HG02884 (cell line): Measurements from ENCODE around the gene CRMP1.
"Not testable (repeated sequence)": the region's sequence is repeated elsewhere in the genome, so short reads cannot be mapped to it uniquely, and the experiment has no call there.

ENCODE experiments used
- ATAC-seq: cut with Tn5 transposase; IDR thresholded peaks from one replicate; pipeline ENCODE4 v1.9.1; 2021; ENCODE audit warnings: mild to moderate bottlenecking, moderate library complexity; ENCODE audit not compliant: unreplicated experiment

Gene CRMP1

DNA sequence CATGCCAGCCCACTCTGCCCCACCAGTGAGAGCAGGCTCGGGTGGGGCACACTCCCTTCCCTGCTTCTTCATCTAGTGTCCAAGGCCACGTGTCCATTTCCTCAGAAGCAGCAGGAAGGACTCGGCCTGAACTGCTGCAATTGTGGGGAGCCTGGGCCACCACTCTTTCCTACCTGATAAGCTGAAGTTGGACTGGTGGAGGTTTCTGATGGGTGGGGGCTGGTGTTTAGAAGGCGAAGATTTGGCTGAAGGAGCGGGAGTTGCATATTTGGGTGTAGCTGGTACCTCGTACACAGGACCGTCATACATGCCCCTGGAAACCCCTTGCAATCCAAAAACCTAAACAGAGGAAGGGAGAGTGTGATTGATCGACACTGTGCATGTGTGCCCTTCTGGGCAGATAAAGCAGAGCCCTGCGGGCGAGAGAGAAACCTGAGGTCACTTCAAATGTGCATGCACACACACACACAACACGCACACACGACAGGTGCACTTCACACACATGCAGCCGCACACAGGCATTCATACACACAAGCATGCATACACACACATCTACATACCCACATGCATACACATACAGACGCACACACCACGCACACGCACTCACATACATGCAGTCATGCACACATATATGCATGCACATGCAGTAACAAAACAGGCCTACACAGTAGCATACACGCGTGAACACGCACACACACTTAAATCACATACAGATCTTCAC lies 67.4 kb downstream of the CRMP1 start:
- no peak for ATAC-seq

DNA sequence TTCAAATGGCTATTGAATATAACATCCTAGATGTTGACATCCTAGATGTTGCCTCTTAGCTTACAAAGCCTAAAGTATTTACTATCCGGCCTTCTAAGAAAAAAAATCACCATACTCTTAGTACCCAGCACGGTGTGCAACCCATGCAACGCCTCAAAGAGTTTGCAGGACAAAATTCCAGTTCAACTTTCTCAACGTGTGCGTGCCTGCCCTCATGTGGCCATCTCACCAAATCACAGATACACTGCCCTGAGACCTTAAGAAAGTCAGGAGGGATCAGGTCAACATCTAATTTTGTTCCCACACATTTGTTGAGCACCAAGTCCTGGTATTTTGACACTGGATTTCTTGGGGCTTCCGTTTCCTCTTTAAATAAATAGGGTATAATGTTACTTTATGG lies 68.3 kb downstream of the CRMP1 start:
- no peak for ATAC-seq

DNA sequence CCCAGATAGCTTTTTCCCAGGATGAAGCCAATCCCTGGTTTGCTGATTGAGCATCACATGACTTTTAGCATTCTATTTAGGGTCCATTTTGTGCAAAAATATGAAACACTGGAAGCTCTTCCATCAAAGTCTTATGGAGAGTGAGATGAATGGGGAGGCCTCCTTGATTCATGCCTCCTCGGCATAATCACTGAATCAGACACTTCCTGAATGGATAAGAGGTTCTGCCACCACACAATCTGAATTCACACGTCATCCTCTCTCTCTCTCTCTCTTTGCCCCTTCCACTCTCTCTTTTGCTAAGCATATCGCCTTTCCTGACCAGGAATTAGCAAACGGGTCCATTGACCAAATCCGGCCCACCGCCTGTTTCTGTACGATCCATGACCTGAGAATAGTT lies 68.7 kb downstream of the CRMP1 start:
- no peak for ATAC-seq

DNA sequence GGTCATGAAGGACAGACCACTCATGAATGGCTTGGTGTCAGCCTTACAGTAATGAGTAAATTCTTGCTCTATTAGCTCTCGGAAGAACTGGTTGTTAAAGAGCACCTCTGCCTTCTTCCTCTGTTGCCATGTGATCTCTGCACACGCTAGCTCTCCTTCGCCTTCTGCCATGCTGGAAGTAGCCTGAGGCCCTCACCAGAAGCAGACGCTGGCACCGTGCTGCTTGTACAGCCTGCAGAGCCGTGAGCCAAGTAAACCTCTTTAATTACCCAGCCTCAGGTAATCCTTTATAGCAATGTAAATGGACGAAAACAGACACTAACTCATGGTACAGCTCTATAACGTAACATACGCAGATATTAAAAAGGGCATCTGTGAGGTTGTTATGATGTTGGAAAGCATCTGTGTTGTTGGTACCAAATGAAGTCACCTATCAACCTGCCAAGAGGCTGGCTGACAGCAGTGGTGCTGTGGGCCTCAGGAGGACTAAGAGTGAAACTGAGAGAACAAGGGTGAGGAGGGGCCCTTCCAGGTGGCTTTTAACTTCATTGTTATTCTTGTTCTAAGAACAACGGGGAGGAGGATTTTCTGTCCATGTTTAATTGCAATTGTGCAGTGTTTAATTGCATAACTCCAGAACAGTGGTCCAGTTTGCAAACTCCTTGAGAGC lies 69.2 kb downstream of the CRMP1 start:
- ATAC-seq = no peak

DNA sequence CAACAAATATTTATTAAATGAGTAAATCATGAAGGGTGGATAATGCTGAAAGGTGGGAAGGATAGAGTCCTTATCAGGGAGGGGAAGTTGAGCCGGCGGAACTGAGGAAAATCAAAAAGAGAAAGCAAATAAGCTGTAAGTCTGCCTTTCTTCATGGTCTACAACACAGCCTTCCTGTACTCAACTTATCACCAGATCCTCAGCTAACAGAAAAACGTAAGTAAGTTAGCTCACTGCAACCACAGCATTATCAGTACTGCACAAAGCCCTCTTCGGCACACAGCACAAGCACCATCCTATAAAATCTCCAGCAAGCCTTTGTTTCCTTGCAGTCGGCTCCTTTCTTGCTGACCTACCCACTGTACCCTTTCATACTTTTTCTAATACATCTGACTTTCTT lies 70.3 kb downstream of the CRMP1 start:
- no peak for ATAC-seq

DNA sequence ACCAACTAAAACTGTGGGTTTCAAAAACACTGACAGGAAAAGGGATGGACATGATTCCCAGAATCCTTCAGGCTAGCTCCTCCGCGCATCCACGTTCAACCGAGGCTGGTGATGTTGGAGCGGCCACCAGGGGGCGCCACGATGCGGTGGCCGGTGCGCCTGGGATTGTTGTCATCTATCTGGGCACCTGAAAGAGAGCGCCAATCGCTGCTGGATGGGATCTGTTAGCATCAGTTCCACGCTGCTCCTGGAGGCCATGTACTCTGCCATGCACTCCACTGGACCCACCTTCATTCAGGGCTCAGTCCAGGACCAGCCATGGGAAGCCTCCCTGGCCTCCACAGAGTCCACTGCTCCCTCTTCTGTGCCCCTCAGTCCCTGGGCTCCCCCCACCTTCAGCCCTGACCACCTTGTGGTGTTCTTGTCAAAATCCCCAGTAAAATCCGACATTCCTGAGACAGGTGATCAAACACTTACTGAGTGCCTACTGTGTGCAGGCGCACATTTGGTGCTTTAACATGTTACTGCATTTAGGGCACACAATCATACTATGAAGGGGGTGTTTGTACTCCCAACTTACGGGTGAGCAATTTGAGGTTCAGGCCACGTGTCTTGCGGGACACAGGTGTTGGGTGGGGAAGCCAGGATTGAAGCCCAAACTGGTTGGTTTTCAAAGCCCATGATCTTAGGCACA lies 71.1 kb downstream of the CRMP1 start:
- ATAC-seq = no peak

DNA sequence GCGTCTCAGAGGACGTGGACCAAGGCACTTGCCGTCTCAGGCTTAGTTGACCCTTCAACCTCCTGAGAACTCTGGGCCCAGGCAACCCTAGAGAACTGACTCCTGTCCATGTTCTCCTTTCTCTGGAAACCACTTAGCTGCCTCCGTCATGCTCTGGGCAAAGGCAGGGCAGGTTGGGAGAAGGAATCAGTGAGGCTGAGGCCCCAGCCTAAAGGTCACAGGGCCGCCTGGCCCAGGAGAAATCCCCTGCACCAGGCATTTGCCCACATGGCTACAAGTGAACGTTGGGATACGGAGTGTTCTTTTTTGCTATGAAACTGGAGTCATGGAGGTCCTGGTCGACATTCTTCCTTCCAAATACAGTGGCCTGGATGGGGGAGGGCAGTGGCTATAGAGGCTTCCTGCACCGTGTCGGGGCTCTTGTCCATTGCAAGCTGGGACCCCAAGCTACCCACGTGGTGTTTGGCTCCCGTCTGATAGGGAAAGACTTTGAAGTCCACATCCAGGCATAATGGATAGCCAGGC lies 76.0 kb downstream of the CRMP1 start:
- no peak for ATAC-seq

DNA sequence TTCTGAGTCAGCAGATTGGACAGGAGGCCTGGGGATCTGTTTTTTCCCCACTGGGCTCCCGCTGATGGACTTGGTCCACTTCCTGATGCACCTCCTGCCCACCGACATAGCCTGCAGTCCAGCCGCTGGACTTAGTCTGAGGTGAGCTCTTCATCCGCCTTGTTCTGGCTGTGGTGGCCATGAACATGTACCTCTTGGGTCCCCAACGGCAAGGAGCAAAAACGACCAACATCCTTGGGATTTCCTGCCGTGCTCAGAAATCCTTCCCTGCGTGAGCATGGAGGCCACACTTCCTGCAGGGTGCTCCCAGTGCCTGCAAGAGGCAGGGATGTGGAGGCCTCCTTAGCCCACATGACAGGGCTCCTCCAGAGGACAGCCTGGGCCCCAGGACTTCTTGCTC lies 76.8 kb downstream of the CRMP1 start:
- ATAC-seq = no peak

DNA sequence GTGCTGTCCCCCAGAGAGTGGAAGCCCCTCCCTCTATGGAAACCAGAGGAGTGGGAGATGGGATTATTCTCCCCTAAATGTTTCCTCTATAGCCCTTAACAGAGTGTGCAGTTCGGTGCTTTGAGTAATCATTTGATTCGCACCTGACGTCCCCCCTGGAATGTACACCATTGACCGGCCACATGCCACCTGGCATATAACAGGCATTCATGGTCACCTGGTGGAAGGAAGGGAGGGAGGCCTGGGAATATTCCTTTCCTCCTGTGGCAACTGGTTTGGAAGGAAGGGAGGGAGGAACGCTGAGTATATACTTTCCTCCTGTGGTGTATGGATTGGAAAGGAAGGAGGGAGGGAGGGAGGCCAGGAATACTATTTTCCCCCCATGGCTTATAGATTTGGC lies 77.2 kb downstream of the CRMP1 start:
- no peak for ATAC-seq

DNA sequence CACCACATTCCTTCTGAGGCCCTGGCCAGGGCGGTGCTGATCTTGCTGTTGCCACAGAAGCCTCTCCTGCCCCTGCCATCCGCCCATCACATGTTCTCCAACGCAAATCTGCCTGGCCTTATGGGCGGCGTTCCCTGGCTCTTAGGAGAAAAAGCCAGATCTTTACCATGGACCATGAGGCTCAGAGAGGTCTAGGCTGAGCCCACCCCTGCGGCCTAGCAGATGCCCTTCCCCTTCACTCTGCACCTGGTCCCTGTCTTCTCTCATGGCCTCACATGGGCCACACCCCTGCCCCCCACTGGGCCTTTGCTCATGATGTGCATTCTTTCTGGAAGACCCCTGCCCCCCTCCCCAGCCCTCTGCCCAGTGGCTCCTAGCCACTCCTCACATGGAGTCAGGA lies 78.5 kb downstream of the CRMP1 start:
- ATAC-seq = no peak

DNA sequence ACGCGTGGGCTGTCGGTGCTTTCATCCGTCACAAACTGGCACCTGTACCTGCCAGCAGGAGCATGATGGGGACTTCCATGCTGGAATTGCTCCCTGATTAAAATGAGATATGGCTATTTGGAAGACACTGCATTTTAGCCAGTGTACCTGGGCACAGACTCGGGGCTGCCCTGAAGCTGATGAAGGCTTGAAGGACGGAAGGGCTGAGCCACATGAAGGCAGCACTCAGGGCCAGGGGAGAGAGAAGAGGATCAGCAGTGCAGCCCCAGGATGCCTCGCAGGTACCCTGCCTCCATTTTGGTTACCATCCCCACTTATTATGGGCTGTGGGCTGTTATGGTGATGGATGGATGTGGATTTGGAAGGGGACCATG lies 79.0 kb downstream of the CRMP1 start:
- no peak for ATAC-seq

DNA sequence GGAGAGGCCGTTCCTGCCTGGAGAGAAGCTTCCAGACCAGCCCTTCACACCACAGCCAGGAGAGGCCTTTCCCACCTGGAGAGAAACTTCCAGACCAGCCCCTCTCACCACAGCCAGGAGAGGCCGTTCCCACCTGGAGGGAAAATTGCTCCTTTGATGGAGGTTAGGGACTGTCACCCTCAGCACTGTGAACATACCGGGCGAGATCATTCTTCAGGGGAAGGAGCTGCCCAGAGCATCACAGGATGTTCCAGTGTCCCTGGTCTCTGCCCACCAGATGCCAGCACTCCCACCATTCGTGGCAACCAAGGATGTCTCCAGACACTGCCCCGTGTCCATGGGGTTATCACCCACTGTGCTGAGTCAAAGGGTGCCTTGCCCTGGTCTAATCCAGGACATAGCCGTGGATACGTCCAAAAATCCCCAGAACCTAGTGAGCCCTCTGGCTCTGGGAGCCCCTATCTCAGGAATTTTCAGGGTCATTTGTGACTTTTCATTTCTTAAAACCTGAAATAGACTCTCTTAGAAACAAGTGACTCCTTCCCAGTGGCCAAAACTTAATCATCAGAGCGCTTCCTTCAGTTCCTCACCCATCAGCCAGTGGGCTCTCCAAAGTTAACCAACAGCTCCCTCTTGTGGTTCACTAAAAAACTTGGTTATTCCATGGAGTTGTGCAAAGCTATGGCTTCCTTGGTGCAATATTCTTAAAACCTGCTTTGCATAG lies 80.2 kb downstream of the CRMP1 start:
- peak; percentile 76 for ATAC-seq

DNA sequence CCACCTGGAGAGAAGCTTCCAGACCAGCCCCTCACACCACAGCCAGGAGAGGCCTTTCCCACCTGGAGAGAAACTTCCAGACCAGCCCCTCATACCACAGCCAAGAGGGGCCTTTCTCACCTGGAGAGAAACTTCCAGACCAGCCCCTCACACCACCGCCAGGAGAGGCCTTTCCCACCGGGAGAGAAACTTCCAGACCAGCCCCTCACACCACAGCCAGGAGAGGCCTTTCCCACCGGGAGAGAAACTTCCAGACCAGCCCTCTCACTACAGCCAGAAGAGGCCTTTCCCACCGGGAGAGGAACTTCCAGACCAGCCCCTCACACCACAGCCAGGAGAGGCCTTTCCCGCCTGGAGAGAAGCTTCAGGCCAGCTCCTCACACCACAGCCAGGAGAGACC lies 80.8 kb downstream of the CRMP1 start:
- not testable (repeated sequence) for ATAC-seq

DNA sequence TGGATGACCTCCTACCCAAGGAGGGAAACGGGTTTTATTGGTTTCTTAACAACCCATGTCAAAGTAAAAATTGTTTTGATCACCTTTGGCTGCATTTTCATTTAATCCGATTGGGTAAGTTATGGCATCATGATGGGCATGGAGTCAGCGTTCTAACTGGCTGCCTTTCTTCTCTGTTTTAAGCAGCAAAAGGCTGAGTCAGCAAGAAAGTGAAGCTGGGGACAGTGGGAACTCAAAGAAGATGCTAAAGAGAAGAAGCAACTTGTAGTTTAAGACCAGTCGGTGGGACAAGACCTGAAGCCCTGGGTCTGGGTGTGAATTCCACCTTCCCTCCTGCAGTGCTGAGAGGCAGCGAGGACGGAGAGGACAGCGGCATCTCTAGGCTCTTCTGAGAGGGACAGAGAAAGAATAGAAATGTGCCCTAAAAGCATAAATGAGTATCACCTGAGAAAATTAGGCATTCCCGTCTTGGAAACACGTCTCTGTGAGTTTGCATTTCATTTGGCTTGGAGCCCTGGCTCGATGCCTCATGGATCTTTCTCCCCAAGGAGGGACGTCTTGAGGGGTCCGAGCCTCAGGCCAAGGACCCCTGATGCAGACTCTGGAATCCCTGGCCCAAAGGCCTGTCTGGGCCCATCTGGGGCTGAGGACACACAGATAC lies 82.0 kb downstream of the CRMP1 start:
- ATAC-seq = no peak

DNA sequence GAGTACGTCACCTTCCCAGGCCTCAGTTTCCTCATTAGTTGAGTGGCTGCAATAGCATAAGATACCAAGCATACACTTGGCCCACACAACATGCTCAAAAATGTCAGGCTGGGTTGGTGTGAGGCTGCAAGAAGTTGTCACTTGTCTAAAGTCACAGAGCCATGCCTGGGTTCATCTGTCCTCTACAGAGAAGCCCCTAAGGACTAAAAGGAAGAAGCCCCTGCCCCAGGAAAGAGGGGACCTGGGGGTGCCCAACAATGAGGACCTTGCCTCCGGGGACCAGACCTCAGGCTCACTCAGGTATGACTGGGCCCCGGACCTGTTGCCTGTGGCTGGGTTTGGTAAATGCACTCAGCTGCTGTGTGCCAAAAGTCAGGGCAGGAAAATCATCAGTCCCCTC lies 82.7 kb downstream of the CRMP1 start:
- no peak for ATAC-seq

DNA sequence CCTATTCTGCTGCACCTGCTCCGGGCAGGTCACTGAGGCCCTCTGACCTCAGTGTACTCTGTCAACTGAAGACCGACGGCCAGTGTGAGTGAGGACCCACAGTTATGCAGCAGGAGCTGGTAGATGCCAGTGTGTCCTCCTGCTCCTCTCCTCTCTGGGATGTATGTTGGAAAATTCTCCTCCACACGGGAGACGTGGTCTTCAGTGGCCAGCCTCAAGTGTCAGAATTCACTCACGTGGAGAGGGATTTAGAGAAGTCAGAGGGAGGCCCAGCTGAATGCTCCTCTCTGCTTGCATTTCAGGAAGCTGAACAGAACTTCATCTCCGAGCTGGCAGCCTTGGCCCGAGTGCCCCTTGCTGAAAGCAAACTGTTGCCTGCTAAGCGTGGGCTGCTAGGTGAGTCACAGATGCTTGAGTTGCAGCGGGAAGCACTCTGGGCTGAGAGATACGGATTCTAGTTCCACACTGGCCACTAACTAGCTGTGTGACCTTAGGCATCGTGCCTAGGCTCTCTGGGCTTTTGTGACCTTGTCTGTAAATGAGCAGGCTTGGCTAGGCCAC lies 83.6 kb downstream of the CRMP1 start:
- ATAC-seq = no peak

DNA sequence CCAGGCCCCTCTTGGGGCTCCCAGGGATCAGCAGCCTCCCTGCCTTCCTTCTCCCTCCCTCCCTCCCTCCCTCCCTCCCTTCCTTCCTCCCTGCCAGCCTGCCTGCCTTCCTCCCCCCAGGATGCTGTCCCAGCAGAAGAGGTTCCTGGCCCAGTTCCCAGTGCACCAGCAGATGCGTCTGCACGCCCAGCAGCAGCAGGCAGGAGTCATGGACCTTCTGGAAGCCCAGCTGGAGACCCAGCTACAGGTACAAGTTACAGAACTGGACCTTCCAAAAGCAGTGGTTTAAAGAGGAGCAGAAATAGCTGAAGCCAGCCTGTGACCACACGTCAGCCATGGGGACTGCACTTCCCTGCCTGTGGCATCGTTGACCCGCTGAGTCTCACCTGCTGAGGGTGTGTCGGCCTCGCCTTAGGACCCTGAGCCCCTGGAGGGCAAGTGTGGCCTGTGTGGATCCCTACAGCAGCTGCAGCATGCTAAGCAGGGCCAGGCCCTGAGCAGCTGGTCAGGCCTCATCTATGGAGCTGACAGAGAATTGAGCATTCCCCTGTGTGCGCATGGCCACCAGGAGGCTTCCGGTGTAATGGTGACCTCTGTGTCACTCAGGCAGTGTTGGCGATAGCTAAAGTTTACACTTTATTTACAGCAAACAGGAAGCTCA lies 84.7 kb downstream of the CRMP1 start:
- no peak for ATAC-seq

DNA sequence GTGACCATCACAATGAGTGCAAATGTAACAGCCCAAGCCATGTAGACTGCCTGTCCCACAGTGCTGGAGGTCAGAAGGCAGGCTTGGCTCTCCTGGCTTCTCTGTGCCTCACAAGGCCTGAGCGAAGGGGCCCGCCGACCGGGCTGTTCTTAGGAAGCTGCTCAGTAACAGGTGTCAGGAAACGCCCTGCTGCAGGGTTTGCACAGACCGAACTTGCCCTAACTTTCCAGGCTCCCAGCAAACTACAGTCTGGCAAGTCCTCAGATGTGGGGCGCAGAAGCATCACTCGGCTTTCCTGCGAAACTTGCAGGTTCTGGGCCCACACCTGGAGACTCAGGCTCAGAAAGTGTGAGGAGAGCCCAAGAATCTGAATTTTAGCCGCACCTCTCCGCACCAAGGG lies 87.6 kb downstream of the CRMP1 start:
- no peak for ATAC-seq

DNA sequence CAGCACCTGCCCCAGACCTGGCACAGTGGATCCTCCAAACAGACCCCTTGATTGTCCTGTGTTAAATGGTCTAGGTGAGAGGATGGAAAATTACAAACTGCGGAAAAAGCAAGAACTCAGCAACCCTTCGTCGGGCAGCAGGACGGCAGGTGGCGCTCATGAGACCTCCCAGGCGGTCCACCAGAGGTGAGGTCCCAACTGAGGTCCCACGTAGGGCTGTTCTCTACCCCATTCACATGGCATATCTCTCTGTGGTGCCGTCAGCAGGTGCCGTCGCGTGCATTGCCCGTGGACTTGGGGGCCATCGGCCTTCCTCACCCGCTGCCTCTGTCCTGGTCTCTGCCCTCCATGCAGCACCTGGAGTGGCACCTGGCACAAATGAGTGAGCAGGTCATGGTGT lies 88.2 kb downstream of the CRMP1 start:
- ATAC-seq = no peak

DNA sequence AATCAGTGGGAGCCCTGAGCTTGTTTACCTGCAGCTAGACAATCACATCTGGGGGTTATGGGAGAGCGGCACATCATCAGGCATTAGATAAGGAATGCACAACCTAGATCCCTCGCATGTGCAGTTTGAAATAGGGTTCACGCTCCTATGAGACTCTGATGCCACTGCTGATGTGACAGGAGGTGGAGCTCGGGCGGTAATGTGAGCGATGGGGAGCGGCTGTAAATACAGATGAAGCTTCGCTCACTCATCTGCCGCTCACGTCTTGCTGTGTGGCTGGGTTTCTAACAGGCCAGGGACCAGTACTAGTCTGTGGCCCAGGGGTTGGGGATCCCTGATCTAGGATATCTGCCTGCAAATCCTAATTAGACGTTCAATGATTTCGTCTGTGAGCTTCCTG lies 90.3 kb downstream of the CRMP1 start:
- no peak for ATAC-seq
